Osteoblast (primary cell): ENCODE data around the gene TOMM7. TPM values are rescaled to one million over a fixed set of nuclear protein-coding genes. Genes with fewer than 3 reads are reported as not detected.

Experiments used
- DNase-seq: peaks from one replicate; pipeline ENCODE4 v3.0.0; 2011; ENCODE audit warnings: low spot score, mixed read lengths; ENCODE audit not compliant: insufficient read length; ENCODE audit errors: missing footprints
- H2AFZ ChIP-seq: 2 replicates; pipeline ENCODE4 v1.6.0; 2011; ENCODE audit warnings: mild to moderate bottlenecking, low read length
- H3K27ac ChIP-seq: 2 replicates; pipeline ENCODE4 v1.5.1; 2011; ENCODE audit warnings: mild to moderate bottlenecking, low read depth, low read length, moderate library complexity
- H3K27me3 ChIP-seq: 2 replicates; pipeline ENCODE4 v1.6.0; 2012; ENCODE audit warnings: mild to moderate bottlenecking, control low read depth, inconsistent platforms, low read length, moderate library complexity; ENCODE audit not compliant: insufficient read depth
- H3K36me3 ChIP-seq: 2 replicates; pipeline ENCODE4 v1.5.1; 2011; ENCODE audit warnings: mild to moderate bottlenecking, low read length, control low read depth, moderate library complexity; ENCODE audit not compliant: insufficient read depth
- H3K4me1 ChIP-seq: 2 replicates; pipeline ENCODE4 v1.5.1; 2011; ENCODE audit warnings: mild to moderate bottlenecking, low read length, control low read depth, moderate library complexity; ENCODE audit not compliant: insufficient read depth
- H3K4me2 ChIP-seq: 2 replicates; pipeline ENCODE4 v1.6.0; 2011; ENCODE audit warnings: mild to moderate bottlenecking, low read length; ENCODE audit not compliant: insufficient read depth
- H3K4me3 ChIP-seq: fragments of 200-600 bp; sonication (generic); 3 replicates; pipeline ENCODE4 v1.5.1; 2012; ENCODE audit warnings: mild to moderate bottlenecking, low read length, inconsistent platforms; ENCODE audit not compliant: insufficient read depth
- H3K79me2 ChIP-seq: 2 replicates; pipeline ENCODE4 v1.6.0; 2012; ENCODE audit warnings: mild to moderate bottlenecking, low read length, control low read depth, inconsistent platforms; ENCODE audit not compliant: insufficient read depth
- H3K9me3 ChIP-seq: 2 replicates; pipeline ENCODE4 v1.5.1; 2011; ENCODE audit warnings: low read depth, low read length, control low read depth
- H4K20me1 ChIP-seq: 2 replicates; pipeline ENCODE4 v1.6.0; 2012; ENCODE audit warnings: mild to moderate bottlenecking, low read length, control low read depth; ENCODE audit not compliant: insufficient read depth
- CTCF ChIP-seq: IDR thresholded peaks from 2 replicates; pipeline ENCODE4 v1.5.1; 2011; ENCODE audit warnings: mild to moderate bottlenecking, low read depth, low read length, moderate library complexity; ENCODE audit errors: extremely low read depth
- total RNA-seq: library from RNA; depleted of rRNA; stranded (reverse); fragments of >200 nt; gene quantifications from 2 replicates; pipeline ENCODE4 v1.2.3, GENCODE V29; 2012

The TOMM7 gene
- total RNA-seq, 1 donor = 144 TPM

- H3K4me3 ChIP-seq = no peak overlapping the region
- no peak for TF ChIP-seq CTCF
- H3K36me3 ChIP-seq = no peaks in the 10 kb centered on the region
- no peak overlapping the region for H2AFZ ChIP-seq
- H3K9me3 ChIP-seq = no peaks in the 10 kb centered on the region
- no peaks in the 10 kb centered on the region for H4K20me1 ChIP-seq
- DNase-seq = no peak
- H3K4me1 ChIP-seq = peaks cover 10% of the 10 kb centered on the region
- no peak overlapping the region for H3K4me2 ChIP-seq
- no peaks in the 10 kb centered on the region for H3K79me2 ChIP-seq
- H3K27me3 ChIP-seq = no peaks in the 10 kb centered on the region
- no peak overlapping the region for H3K27ac ChIP-seq
These were observed 26.5 kb upstream of the TOMM7 start for GRCh38 chr7:22849172-22849571.

- Histone ChIP-seq H3K79me2 (no peaks in the 10 kb centered on the region), H3K4me3 (no peak overlapping the region)
- no peak for DNase-seq
These were observed 24.3 kb upstream of the TOMM7 start for GRCh38 chr7:22846961-22847360.

DNA sequence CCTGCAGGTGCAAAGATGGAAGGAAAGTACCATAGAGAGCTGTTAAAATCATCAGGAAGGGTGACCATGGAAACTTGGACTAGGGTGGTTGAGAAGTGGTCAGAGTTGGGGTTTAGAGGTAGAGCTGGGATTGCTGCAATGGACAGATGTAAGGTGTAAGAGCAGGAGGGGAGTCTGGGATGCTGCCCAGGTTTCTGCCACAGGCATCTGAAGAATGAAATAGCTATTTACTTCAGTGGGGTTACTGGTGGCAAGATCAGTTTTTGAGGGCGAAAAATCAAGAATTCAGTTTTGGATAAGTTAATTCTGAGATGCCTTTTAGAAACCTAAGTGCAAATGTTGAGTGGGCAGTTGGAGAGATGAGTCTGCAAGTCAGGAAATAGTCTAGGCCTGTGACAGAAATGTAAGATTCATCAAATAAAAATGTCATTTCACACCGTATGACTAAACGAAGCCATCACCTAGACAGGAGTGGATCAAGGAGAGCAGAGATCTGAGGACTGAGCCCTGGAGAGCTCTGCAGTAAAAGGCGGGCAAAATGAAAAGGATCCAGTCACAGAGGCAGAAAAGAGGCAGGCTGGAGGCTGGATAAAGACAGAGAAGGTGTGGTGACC, 22.7 kb upstream of the TOMM7 start:
- no peak overlapping the region for H3K27ac ChIP-seq
- H4K20me1 ChIP-seq = no peaks in the 10 kb centered on the region
- peaks cover 7% of the 10 kb centered on the region for H3K4me1 ChIP-seq
- H3K4me3 ChIP-seq = no peak overlapping the region
- TF ChIP-seq CTCF = no peak
- H2AFZ ChIP-seq = no peak overlapping the region
- no peaks in the 10 kb centered on the region for H3K36me3 ChIP-seq
- H3K4me2 ChIP-seq = no peak overlapping the region
- no peaks in the 10 kb centered on the region for H3K27me3 ChIP-seq
- no peaks in the 10 kb centered on the region for H3K9me3 ChIP-seq
- no peaks in the 10 kb centered on the region for H3K79me2 ChIP-seq
- DNase-seq = no peak

More at GRCh38 chr7:22846961-22847360, 24.3 kb upstream of the TOMM7 start:
- Histone ChIP-seq H3K9me3 (no peaks in the 10 kb centered on the region), H2AFZ (no peak overlapping the region), H3K4me2 (no peak overlapping the region), H3K27ac (no peak overlapping the region), H4K20me1 (no peaks in the 10 kb centered on the region), H3K36me3 (no peaks in the 10 kb centered on the region), H3K27me3 (no peaks in the 10 kb centered on the region), H3K4me1 (peaks cover 7% of the 10 kb centered on the region)
- no peak for TF ChIP-seq CTCF

DNA sequence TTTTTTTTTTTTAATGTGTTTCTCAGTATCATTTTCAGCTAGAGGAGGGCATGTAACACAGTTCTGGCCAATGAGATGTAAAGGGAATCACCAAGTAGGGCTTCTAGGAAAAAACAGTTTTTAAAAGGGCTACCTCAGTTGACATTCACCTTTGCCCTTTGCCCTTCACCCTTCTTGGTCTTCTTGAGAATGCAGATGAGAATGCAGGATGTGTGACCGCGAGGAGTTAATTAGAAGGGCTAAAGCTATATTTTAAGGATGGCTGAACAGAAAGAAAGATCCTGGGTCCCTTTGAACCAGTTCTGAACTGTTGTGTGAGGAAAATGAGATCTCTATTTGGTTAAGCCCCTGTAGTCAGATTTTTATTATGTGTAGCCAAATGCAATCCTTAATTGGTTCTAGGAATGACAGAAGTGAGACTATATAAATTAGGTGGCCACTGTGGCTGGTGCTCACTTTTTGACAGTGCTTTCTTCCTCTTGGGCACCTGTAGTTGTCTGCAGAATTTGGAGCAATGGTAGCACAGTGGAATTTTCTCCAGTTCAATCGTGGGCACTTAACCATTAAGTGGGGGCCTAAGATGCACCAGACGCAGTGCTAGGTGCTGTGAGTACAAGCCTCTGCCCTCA, 21.1 kb upstream of the TOMM7 start:
- no peak overlapping the region for H3K27ac ChIP-seq
- peaks cover 7% of the 10 kb centered on the region for H3K4me1 ChIP-seq

More for the DNA sequence above, 21.1 kb upstream of the TOMM7 start:
- no peak for TF ChIP-seq CTCF
- no peak for DNase-seq
- Histone ChIP-seq H3K4me3 (no peak overlapping the region), H3K79me2 (no peaks in the 10 kb centered on the region), H2AFZ (no peak overlapping the region), H4K20me1 (no peaks in the 10 kb centered on the region), H3K27me3 (no peaks in the 10 kb centered on the region), H3K36me3 (no peaks in the 10 kb centered on the region), H3K4me2 (no peak overlapping the region), H3K9me3 (no peaks in the 10 kb centered on the region)
